GM21723 (cell line): ENCODE results near the gene HOOK2.
"Not testable (repeated sequence)": the region's sequence is repeated elsewhere in the genome, so short reads cannot be mapped to it uniquely, and the experiment has no call there.

Source experiments
- ATAC-seq: cut with Tn5 transposase; IDR thresholded peaks from one replicate; pipeline ENCODE4 v1.9.1; 2021; ENCODE audit warnings: mild to moderate bottlenecking, moderate library complexity; ENCODE audit not compliant: unreplicated experiment

The HOOK2 gene, protein sequence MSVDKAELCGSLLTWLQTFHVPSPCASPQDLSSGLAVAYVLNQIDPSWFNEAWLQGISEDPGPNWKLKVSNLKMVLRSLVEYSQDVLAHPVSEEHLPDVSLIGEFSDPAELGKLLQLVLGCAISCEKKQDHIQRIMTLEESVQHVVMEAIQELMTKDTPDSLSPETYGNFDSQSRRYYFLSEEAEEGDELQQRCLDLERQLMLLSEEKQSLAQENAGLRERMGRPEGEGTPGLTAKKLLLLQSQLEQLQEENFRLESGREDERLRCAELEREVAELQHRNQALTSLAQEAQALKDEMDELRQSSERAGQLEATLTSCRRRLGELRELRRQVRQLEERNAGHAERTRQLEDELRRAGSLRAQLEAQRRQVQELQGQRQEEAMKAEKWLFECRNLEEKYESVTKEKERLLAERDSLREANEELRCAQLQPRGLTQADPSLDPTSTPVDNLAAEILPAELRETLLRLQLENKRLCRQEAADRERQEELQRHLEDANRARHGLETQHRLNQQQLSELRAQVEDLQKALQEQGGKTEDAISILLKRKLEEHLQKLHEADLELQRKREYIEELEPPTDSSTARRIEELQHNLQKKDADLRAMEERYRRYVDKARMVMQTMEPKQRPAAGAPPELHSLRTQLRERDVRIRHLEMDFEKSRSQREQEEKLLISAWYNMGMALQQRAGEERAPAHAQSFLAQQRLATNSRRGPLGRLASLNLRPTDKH

DNA sequence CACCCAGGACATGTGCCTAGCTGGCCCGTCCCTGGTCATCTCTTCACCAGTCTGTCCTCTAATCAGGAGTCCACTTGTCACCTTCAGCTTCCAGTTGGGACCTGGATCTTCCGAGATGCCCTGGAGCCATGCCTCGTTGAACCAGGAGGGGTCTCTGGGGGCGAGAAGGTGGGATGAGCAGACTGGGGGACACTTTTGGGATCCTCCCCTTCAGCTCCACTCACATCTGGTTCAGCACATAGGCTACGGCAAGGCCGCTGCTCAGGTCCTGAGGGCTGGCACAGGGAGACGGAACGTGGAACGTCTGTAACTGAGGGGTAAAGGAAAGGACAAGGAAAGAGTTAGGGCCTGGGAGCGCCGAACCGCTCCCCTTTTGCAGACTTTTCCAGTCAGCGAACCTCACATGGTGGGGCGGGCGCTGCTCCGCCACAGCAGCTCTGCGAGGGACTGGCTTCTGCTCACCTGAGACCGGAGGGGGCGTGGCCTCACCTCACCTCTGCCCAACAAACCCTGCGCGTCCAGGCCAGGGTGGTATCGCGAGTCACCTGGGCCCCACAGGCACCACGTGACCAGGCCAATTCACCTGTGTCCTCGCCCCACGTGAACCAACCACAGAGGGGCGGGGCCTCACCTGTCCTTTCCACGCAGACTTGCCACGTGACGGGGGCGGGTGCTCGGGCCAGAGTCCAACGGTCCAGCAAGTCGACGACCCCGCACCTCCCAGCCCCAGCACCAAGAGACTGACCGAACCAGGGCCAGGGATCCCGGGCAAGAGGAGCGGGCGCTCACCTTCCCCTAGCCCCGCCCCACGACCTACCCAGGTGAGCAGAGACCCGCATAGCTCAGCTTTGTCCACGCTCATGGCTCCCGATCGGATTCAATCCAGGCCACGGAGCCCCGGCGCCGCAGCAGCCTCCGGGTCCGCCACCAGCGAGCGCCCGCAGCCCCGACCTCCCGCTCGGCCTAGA lies at the start of gene HOOK2:
Gene HOOK2 (minus strand): TSS at position 965 of the 968 bp plus-strand sequence. CDS start 103 bp downstream, at position 862.
- ATAC-seq = no peak

DNA sequence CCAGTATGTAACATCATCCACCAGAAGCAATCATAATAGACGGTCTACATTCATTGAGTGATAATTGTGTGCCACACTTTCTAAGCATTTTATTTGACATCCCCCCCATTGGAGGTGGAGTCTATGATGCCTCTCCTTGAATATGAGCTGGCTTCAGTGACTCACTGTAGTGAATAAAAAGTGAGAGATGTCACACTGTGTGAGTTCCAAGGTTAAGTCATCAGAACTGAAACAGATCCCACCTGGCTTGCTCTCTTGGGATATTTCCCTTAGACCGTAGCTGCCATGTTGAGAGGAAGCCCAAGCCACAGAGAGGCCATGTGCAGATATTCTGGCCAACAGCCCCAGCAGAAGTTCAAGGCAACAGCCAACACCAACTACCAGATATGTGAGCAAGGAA lies 46.4 kb upstream of the HOOK2 start:
- no peak for ATAC-seq

DNA sequence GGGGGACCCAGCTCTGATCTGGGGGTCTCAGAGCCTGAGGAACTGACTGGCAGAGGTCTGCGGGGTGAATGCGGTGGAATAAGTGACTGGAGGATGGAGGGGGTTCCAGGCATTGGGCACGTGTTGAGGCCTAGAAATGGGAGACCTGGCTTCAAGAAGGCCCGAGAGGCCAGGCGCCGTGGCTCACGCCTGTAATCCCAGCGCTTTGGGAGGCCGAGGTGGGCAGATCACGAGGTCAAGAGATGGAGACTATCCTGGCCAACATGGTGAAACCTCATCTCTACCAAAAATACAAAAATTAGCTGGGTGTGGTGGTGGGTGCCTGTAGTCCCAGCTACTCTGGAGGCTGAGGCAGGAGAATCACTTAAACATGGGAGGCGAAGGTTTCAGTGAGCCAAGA lies 42.5 kb upstream of the HOOK2 start:
- not testable (repeated sequence) for ATAC-seq

DNA sequence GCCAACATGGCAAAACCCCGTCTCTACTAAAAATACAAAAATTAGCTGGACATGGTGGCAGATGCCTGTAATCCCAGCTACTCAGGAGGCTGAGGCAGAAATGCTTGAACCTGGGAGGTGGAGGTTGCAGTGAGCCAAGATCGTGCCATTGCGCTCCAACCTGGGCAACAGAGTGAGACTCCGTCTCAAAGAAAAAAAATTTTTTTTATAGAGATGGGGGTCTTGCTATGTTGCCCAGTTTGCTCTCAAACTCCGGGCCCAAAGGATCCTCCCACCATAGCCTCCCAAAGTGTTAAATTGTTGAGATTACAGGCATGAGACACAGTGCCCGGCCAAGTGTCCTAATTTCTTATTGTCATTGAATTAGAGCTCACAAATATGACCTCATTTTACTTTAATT lies 41.8 kb upstream of the HOOK2 start:
- not testable (repeated sequence) for ATAC-seq

DNA sequence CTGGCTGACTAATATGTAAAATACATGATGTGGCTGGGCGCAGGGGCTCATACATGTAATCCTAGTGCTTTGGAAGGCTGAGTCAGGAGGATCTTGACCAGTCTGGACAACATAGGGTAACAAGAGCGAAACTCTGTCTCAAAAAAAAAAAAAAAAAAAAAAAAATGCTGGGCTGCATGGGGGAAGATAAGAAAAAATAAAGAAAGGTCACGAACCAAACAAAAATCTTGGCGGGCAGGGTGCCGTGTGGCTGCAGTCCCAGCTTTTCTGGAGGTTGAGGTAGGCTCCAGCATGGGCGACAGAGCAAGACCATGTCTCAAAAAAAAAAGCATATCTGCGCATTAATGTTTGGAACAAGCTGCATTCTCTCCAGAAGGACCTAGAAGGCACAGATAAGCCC lies 39.7 kb upstream of the HOOK2 start:
- ATAC-seq = no peak

DNA sequence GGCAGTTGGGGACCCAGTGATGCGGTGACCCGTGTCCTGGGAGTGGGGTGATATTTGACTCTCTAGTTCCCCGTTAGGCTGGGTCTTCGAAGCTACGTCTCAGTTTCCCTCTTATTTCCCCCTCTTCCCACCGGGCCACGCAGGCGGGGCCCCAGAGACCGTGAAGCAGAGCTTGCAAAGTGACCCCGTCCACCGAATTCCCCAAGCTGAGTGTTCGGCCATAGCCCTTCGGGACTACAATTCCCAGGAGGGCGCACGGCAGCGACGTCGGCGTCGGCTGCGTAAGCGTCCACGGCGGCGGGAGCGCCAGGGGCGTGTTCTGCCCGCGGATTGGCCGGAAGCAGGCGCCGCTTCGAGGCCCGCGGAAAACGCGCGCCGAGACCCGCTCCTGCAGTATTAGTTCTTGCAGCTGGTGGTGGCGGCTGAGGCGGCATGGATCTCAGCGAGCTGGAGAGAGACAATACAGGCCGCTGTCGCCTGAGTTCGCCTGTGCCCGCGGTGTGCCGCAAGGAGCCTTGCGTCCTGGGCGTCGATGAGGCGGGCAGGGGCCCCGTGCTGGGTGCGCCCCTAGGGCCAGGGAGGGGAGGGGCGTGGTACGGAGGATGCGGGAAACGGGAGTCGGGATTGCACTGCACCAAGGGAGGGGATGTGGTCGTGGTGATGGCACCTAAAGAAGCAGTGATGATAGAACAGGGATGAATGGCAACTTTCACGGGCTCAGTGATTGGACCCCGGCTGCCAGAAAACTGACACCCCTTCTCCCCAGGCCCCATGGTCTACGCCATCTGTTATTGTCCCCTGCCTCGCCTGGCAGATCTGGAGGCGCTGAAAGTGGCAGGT lies 31.1 kb upstream of the HOOK2 start, which contains the start of gene RNASEH2A:
Gene RNASEH2A (plus strand): TSS at position 343 of the 840 bp plus-strand sequence. CDS start 90 bp downstream, at position 433.
- peak; percentile 64 for ATAC-seq

DNA sequence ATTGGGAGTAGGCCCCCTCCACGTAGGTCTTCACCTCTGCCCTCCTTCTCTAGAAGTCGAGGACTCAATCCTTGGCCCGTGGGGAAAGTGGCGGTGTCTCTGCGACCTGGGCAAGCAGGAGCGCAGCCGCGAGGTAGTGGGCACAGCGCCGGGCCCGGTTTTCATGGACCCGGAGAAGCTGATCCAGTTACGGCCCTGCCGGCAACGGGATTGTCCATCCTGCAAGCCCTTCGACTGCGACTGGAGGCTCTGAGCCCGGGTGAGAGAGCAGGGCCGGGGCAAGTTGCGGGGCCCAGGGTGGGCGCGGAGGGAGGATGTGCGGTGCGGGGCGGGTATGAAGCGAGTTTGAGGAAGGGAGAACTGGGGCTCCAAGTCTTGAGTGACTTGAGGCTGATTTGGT lies 28.7 kb upstream of the HOOK2 start:
- ATAC-seq = no peak

DNA sequence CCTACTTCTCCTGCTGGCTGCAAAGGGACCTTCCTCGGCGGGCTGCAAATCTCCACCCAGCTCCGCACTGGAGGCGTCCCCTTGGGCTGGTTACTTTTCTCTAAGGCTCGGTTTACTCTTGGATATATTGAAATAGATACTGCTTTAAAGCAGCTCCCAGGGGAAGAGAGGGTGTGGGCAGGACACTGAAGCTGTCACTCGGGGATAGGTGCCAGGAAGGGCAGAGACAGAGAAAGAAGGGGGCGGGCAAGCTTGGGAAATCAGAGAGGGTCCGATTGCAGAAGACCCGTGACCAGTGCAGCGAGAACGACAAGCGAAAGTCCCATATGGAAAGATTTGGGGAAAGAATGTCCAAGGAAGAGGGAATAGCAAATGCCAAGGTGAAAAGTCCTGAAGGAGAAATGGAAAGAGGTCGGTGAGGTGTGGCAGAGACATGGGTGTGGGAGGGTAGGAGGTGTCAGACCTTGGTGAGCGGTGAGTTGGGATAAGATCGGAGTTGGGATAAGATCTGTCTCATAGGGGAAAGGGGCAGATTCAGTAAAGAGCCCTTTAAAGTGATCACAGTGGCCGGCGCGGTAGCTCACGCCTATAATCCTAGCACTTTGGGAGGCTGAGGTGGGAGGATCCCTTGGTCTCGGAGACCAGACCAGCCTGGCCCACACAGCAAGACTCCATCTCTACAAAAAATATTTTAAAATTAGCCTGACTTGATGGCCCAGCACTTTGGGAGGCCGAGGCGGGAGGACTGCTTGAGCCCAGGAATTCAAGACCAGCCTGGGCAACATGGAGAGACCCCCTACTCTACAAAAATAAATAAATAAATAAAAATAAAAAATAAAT lies 27.1 kb upstream of the HOOK2 start:
- no peak for ATAC-seq

DNA sequence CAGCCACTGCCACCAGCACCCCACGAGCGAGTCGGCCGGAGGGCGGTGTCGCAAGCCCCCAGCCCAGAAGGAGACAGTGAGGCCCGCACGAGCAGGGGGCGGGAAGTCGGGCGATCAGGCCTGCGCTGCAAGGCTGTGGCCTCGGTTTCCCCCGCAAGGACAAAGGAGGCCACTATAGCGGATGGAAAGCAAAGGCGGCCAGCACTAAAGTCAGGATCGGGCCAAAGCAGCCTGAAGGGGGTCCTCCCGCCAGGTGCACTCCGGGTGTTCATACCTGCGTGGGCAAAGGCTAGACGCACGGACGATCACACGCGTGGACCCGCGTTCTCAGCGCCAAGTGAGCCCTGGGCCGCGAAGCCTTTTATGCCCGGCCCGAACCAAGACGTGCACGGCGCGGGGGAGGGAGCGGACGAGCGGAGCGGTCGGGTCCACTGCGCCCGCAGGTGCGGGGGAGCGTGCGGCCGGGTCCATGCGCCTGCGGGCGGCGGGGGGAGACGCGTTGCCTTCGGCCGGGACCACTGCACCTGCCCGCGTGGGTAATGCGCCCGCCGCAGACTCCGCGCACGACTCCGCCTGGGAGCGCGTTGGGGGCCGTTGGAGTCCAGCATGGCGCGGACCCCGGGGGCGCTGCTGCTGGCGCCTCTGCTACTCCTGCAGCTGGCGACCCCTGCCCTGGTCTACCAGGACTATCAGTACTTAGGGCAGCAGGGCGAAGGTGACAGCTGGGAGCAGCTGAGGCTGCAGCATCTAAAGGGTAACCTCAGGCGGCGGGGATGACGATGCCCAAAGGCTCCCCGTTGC lies 26.3 kb upstream of the HOOK2 start, which contains the start of the genes PRDX2 and THSD8:
Gene PRDX2 (minus strand): TSS at position 335 of the 801 bp plus-strand sequence. CDS start 539 bp downstream, outside the sequence.
Gene THSD8 (plus strand): TSS at position 604 of the 801 bp plus-strand sequence. CDS start 3 bp downstream, at position 607.
- peak; percentile 49 for ATAC-seq

DNA sequence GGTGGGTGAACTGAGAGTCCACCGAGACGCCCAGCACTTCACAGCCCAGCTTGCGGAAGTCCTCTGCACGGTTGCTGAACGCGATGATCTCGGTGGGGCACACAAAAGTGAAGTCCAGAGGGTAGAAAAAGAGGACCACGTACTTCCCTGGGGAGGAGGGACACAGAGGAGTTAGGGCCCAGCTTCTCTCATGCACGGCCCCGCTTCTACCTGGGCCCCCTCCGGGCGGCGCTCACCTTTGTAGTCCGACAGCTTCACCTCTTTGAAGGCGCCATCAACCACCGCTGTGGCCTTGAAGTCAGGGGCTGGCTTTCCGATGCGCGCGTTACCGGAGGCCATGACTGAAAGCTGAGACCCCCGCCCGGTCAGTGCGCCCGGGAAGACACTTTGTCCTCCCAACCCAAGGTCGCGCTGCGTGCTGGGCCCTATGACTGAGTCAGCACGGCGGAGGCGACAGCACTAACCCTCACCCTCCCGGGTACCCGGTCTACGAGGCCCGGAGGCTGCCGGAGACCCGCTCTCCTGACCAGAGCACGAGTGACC lies 25.6 kb upstream of the HOOK2 start:
- ATAC-seq = peak; percentile 9

DNA sequence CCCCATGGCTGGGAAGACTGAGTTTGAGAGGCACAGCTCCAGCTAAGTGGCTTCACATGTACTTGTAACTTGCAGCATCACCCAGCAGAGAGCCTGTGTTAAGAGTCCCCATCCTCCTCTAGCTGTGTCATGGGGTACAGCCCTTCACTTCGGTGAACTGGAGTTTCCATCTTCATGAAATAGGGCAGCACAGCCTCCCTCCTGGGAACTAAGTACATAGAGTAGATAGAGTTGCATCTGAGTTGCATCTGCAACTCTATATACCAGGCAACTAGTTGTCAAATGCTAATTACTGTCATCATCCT lies 25.1 kb upstream of the HOOK2 start:
- ATAC-seq = no peak

DNA sequence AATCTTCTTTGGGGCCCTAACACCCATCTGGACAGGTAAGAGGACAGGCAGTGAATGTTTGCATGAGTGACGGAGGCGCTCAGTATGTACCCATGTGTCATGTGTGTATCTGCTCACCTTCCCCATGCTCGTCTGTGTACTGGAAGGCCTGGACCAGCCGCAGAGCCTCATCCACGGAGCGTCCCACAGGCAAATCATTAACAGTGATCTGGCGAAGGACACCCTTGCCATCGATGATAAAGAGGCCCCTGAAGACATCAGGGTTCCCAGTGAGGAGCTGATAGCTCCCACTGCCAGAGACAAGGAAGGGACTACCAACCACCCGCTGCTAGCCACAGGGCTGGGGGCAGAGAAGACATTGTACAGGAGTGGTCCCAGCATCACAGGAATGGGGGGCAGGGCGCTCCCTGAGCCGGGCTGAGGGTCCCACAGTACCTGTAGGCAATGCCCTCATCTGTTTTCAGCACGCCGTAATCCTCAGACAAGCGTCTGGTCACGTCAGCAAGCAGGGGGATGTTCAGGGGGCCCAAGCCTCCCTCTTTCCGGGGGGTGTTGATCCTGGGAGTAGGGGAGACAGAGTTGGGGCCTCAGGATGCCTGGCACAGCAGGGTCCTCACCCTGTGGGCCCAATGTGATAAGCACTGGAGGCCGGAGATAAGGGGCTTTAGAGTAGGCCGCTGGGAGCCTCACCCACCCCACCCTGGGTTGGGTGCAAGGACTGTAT lies 24.6 kb upstream of the HOOK2 start:
- no peak for ATAC-seq

DNA sequence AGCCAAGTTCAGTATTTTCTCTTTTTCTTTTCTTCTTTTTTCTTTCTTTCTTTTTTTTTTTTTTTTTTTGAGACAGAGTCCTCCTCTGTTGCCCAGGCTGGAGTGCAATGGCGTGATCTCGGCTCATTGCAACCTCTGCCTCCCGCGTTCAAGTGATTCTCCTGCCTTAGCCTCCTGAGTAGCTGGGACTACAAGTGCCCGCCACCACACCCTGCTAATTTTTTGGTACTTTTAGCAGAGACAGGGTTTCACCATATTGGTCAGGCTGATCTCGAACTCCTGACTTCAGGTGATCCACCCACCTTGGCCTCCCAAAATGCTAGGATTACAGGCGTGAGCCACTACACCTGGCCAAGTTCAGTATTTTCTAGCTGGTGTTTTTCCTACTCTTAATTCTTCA lies 22.3 kb upstream of the HOOK2 start:
- ATAC-seq = not testable (repeated sequence)

DNA sequence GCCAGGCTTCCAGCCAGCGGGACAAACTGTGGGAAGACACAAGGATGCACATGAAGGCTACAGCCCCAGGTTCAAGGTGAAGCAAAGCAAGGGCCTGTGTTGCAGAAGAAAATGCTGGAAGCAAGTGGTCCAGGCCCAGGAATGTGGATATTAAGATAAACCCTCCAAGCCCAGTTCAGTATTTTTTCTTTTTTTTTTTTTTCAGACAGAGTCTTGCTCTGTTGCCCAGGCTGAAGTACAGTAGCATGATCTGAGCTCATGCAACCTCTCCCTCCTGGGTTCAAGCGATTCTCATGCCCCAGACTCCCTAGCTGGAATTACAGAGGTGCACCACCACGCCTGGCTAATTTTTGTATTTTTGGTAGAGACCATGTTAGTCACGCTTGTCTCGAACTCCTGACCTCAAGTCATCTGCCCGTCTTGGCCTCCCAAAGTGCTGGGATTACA lies 21.8 kb upstream of the HOOK2 start:
- no peak for ATAC-seq

DNA sequence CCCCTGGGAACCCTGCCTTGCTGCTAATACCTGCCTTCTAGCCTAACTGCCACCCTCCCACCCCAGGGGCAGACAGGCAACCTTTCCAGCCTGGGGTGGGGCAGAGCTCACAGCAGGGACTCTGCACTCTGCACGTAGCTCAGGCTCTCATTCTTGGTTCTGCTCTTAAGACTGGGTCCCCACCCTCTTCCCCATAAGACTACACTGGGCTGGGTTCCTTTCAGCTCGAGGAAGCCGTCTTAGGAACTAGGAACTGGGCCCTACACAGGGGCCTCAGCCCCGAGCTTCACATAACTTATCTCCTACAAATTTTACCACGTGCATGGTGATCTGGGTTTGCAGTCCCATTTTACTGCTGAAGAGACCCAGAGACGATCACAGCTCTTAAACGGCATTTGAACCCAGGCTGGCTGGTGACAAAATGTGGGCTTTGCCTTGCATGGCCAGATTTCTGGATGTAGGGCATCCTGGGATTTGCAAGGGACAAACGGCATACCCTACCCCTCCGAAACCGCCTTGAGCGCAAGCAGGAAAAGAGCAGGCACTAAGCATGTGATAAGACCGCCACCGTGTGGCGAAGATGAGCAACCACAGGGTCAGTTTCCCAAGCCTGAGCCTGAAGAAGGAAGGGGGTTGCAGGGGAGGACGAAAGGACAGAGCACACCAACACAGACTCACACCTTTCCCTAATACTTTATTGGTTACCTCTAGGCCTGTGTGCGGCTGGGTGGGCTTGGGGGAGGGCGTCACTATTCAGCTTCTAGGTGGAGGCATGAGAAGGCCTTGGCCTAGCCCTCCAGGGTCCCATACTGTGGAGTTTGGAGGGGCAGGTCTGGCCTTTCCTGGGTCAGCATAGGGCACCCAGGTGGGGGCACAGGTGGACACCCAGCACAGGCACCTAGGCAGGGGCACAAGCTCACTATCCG lies 21.1 kb upstream of the HOOK2 start:
- ATAC-seq = no peak

DNA sequence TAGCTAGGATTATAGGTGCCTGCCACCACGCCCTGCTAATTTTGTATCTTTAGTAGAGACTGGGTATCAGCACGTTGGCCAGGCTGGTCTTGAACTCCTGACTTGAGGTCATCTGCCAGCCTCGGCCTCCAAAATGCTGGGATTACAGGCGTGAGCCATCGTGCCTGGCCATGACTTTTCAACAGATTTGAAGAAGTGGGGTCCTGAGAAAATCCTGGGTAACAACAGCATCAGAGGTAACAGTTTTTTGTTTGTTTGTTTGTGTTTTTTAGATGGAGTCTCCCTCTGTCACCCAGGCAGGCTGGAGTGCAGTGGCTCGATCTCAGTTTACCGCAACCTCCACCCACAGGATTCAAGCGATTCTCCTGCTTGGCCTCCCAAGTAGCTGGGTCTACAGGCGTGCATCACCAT lies 19.6 kb upstream of the HOOK2 start:
- ATAC-seq = no peak
